ENCODE measurements around the gene BLVRB. TPM values are rescaled to one million over a fixed set of nuclear protein-coding genes. Genes with fewer than 3 reads are reported as not detected.

The BLVRB gene
- total RNA-seq, 1 experiment from 2014 or later = 113 TPM

- RAD21 ChIA-PET (ENCODE audit: low non-redundant PET in 1 of 2, low total read pairs in 2 of 2, uncharacterized antibody in 2 of 2, unreplicated experiment in 2 of 2) = interaction anchor here in 1 of 2 experiments (0.6 kb wide), 1 partner anchor 50 kb away, joined by 4 read pairs; no protein-coding TSS in a partner anchor
- Histone ChIP-seq H3K27me3 (ENCODE audit: insufficient read depth, low read length) (no peaks in the 10 kb centered on the region), H3K9ac (ENCODE audit: low read length) (no peak overlapping the region), H3K4me3 (replicated peaks in 1 of 2; ENCODE audit: low read depth in 1 of 2, low read length in 2 of 2) (no peak overlapping the region), H3K9me3 (ENCODE audit: control insufficient read depth in 1 of 2, insufficient read depth in 1 of 2, low read depth in 1 of 2, low read length in 2 of 2) (no peaks in the 10 kb centered on the region), H3K9me2 (ENCODE audit: insufficient read depth) (no peaks in the 10 kb centered on the region), H3K27ac (ENCODE audit: low read depth, low read length) (no peak overlapping the region), H3K4me2 (ENCODE audit: low read length) (no peak overlapping the region), H2AFZ (ENCODE audit: low read depth, low read length, poor library complexity, severe bottlenecking) (no peak overlapping the region), H4K20me1 (ENCODE audit: insufficient read depth) (no peaks in the 10 kb centered on the region), H3K36me3 (ENCODE audit: control insufficient read depth in 1 of 2, insufficient read depth in 2 of 2, low read length in 2 of 2) (no peaks in the 10 kb centered on the region), H3K79me2 (ENCODE audit: insufficient read depth, low read length) (no peaks in the 10 kb centered on the region), H3K4me1 (ENCODE audit: control insufficient read depth in 1 of 2, insufficient read depth in 2 of 2, low read length in 2 of 2) (peaks cover 2 to 7% of the 10 kb centered on the region in 2 experiments; a peak in 3 of 4 replicates)
- no peak for TF ChIP-seq ELF1 (IDR thresholded peaks at IDR 0.05; ENCODE audit: borderline replicate concordance, low read depth)
- no peak for TF ChIP-seq CBX3 (IDR thresholded peaks at IDR 0.05; ENCODE audit: low read depth)
- TF ChIP-seq SIN3A (IDR thresholded peaks at IDR 0.05; ENCODE audit: low read depth) = no peak
- TF ChIP-seq FOSL1 (IDR thresholded peaks at IDR 0.05; ENCODE audit: low read depth) = no peak
- no peak for TF ChIP-seq CEBPB (IDR thresholded peaks at IDR 0.05; ENCODE audit: low read depth)
- no peak for TF ChIP-seq MAX (IDR thresholded peaks at IDR 0.05)
- TF ChIP-seq RAD21 (IDR thresholded peaks at IDR 0.05; ENCODE audit: low read depth) = no peak
- TF ChIP-seq TCF7L2 (IDR thresholded peaks at IDR 0.05; ENCODE audit: borderline replicate concordance, extremely low read depth, insufficient read depth, insufficient read length) = no peak
- no peak for TF ChIP-seq ZNF274 (IDR thresholded peaks at IDR 0.05; ENCODE audit: low read depth, low read length)
- no peak for TF ChIP-seq EZH2phosphoT487 (IDR thresholded peaks at IDR 0.05; ENCODE audit: borderline replicate concordance)
- no peak for DNase-seq (ENCODE audit: low read depth, low spot score)
- CTCF ChIA-PET = no interaction called here
- intact Hi-C loops (cut with micrococcal nuclease) = no loop called here
- BruUV-seq (replicated peaks) = no TSS peak
- no peak for ATAC-seq
- POLR2A ChIA-PET = no interaction called here
These were observed 5.6 kb upstream of the BLVRB start for GRCh38 chr19:40471111-40471510.

- intact Hi-C loops (cut with micrococcal nuclease) = no loop called here
- no peak overlapping the region for H3K4me2 ChIP-seq (ENCODE audit: low read length)
- no peak for DNase-seq (ENCODE audit: low read depth, low spot score)
- CTCF ChIA-PET = no interaction called here
- ATAC-seq = no peak
- H3K9me3 ChIP-seq (ENCODE audit: control insufficient read depth in 1 of 2, insufficient read depth in 1 of 2, low read depth in 1 of 2, low read length in 2 of 2) = no peaks in the 10 kb centered on the region
- no peaks in the 10 kb centered on the region for H3K36me3 ChIP-seq (ENCODE audit: control insufficient read depth in 1 of 2, insufficient read depth in 2 of 2, low read length in 2 of 2)
- POLR2A ChIA-PET = no interaction called here
- no peak overlapping the region for H3K4me3 ChIP-seq (replicated peaks in 1 of 2; ENCODE audit: low read depth in 1 of 2, low read length in 2 of 2)
- H3K4me1 ChIP-seq (ENCODE audit: control insufficient read depth in 1 of 2, insufficient read depth in 2 of 2, low read length in 2 of 2) = peaks cover 6 to 20% of the 10 kb centered on the region in 2 experiments
- H3K27me3 ChIP-seq (ENCODE audit: insufficient read depth, low read length) = no peaks in the 10 kb centered on the region
- RAD21 ChIA-PET (ENCODE audit: low non-redundant PET in 1 of 2, low total read pairs in 2 of 2, uncharacterized antibody in 2 of 2, unreplicated experiment in 2 of 2) = no interaction called here
- no peaks in the 10 kb centered on the region for H3K9me2 ChIP-seq (ENCODE audit: insufficient read depth)
- no peak overlapping the region for H3K9ac ChIP-seq (ENCODE audit: low read length)
- H3K79me2 ChIP-seq (ENCODE audit: insufficient read depth, low read length) = peaks cover 9% of the 10 kb centered on the region; the same call in 1 of the 2 replicates
- no peaks in the 10 kb centered on the region for H4K20me1 ChIP-seq (ENCODE audit: insufficient read depth)
- BruUV-seq (replicated peaks) = no TSS peak
- H2AFZ ChIP-seq (ENCODE audit: low read depth, low read length, poor library complexity, severe bottlenecking) = no peak overlapping the region
- H3K27ac ChIP-seq (ENCODE audit: low read depth, low read length) = no peak overlapping the region
- TF ChIP-seq CTCF (IDR thresholded peaks at IDR 0.05 in 2 of 3, conservative IDR thresholded peaks at IDR 0.05 in 1 of 3; ENCODE audit: borderline replicate concordance in 1 of 3, insufficient read depth in 1 of 3, low read depth in 2 of 3, low read length in 2 of 3) = no peak
- TF ChIP-seq SIN3A (IDR thresholded peaks at IDR 0.05; ENCODE audit: low read depth) = no peak
- TF ChIP-seq FOSL1 (IDR thresholded peaks at IDR 0.05; ENCODE audit: low read depth) = no peak
- TF ChIP-seq REST (IDR thresholded peaks at IDR 0.05; ENCODE audit: low read depth) = no peak
- TF ChIP-seq EZH2phosphoT487 (IDR thresholded peaks at IDR 0.05; ENCODE audit: borderline replicate concordance) = no peak
- no peak for TF ChIP-seq ZNF274 (IDR thresholded peaks at IDR 0.05; ENCODE audit: low read depth, low read length)
- no peak for TF ChIP-seq ZFX (IDR thresholded peaks at IDR 0.05)
- TF ChIP-seq RAD21 (IDR thresholded peaks at IDR 0.05; ENCODE audit: low read depth) = no peak
- no peak for TF ChIP-seq TCF7L2 (IDR thresholded peaks at IDR 0.05; ENCODE audit: borderline replicate concordance, extremely low read depth, insufficient read depth, insufficient read length)
- no peak for TF ChIP-seq POLR2AphosphoS5 (IDR thresholded peaks at IDR 0.05; ENCODE audit: low read depth, low read length)
- no peak for TF ChIP-seq JUND (IDR thresholded peaks at IDR 0.05)
These were observed 3.5 kb upstream of the BLVRB start for GRCh38 chr19:40469011-40469410.
